K562 (cell line): Measurements from ENCODE around the gene EGLN1. TPM values are rescaled to one million over a fixed set of nuclear protein-coding genes. Genes with fewer than 3 reads are reported as not detected.

Experiments used
- ATAC-seq: fragments of 200-7000 bp; cut with Tn5 transposase; 3 replicates; pipeline ENCODE4 v1.9.1; 2020; ENCODE audit warnings: moderate library complexity
- BruUV-seq: library from RNA; stranded (reverse); fragments of 400-500 nt; replicated peaks from 2 replicates; lab custom pipeline; 2021; lab: Mats Ljungman, UMichigan
- CTCF ChIA-PET: fragments of 300-600 bp; formaldehyde crosslinking; extraction: SDS; loops from one replicate; lab custom pipeline; 2021; ENCODE audit warnings: low intra/inter-chr PET ratio; lab: Yijun Ruan, JAX
- POLR2A ChIA-PET: fragments of 300-600, 350-650 bp; sonication (Branson Sonifier 250); formaldehyde crosslinking; extraction: SDS; loops from one replicate; lab custom pipeline; 2021; ENCODE audit warnings: antibody characterized with exemption, inconsistent platforms; lab: Yijun Ruan, JAX
- DNase-seq, 4 experiments: peaks; one replicate each; pipeline versions ENCODE4 v3.0.0 to v3.0.0-alpha.2; 2011 to 2018; ENCODE audit warnings: low spot score in 3 of 4, mixed read lengths in 3 of 4; ENCODE audit errors: extremely low read depth in 1 of 4
- FAIRE-seq: peaks from 2 replicates; lab custom pipeline; 2011; peaks lifted over from hg19 to GRCh38; lab: Jason Lieb, UNC
- H2AFZ ChIP-seq: 2 replicates; pipeline ENCODE4 v1.6.0; 2011; ENCODE audit warnings: low read depth, low read length, control low read depth, inconsistent platforms
- H3K27ac ChIP-seq: fragments of 200-600 bp; 3 replicates; pipeline ENCODE4 v1.8.0; 2011; ENCODE audit warnings: low read depth, mild to moderate bottlenecking, control low read depth, inconsistent platforms, low read length, moderate library complexity, mixed read lengths; ENCODE audit errors: extremely low read depth
- H3K27me3 ChIP-seq, 2 experiments: fragments of 300-600 bp in 1 of 2; 2 replicates in 1 of 2; 3 replicates in 1 of 2; pipeline versions ENCODE4 v1.6.0 to v1.8.0; 2011; ENCODE audit warnings: inconsistent platforms in 2 of 2, low read length in 2 of 2, mild to moderate bottlenecking in 1 of 2, mixed read lengths in 1 of 2, moderate library complexity in 1 of 2; ENCODE audit not compliant: control insufficient read depth in 2 of 2, insufficient read depth in 2 of 2
- H3K36me3 ChIP-seq: fragments of 300-600 bp; 3 replicates; pipeline ENCODE4 v1.8.0; 2011; ENCODE audit warnings: mild to moderate bottlenecking, low read length, inconsistent platforms; ENCODE audit not compliant: control insufficient read depth, insufficient read depth
- H3K4me1 ChIP-seq, 2 experiments: fragments of 200-600 bp in 1 of 2; replicated peaks in 1 of 2; 2 replicates in 1 of 2; 3 replicates in 1 of 2; pipeline versions ENCODE4 v1.5.1 to v1.8.0; 2011; ENCODE audit warnings: inconsistent platforms in 2 of 2, low read length in 2 of 2, mild to moderate bottlenecking in 1 of 2, mixed read lengths in 1 of 2, moderate library complexity in 1 of 2; ENCODE audit not compliant: control insufficient read depth in 2 of 2, insufficient read depth in 2 of 2
- H3K4me2 ChIP-seq: 2 replicates; pipeline ENCODE4 v1.6.1; 2011; ENCODE audit warnings: low read length, control low read depth, inconsistent platforms, mixed read lengths; ENCODE audit not compliant: insufficient read depth
- H3K4me3 ChIP-seq: fragments of 200-600 bp; sonication (generic), shearing (Covaris generic); 2 replicates; pipeline ENCODE4 v1.5.1; 2016; ENCODE audit warnings: control low read depth, inconsistent platforms
- H3K79me2 ChIP-seq: fragments of 200-600 bp; 3 replicates; pipeline ENCODE4 v1.8.0; 2011; ENCODE audit warnings: low read length, inconsistent platforms; ENCODE audit not compliant: control insufficient read depth, insufficient read depth
- H3K9ac ChIP-seq, 2 experiments: 2 replicates each; pipeline versions ENCODE4 v1.6.0 to v1.6.1; 2011; ENCODE audit warnings: low read depth in 2 of 2, low read length in 2 of 2, control low read depth in 1 of 2, inconsistent platforms in 1 of 2, mild to moderate bottlenecking in 1 of 2, mixed read lengths in 1 of 2; ENCODE audit not compliant: insufficient read depth in 1 of 2
- H3K9me1 ChIP-seq: one replicate; pipeline ENCODE4 v1.6.0; 2011; ENCODE audit warnings: inconsistent platforms, mild to moderate bottlenecking, low read length, moderate library complexity; ENCODE audit not compliant: control insufficient read depth, insufficient read depth
- H3K9me3 ChIP-seq: replicated peaks from 2 replicates; pipeline ENCODE4 v1.5.1; 2011; ENCODE audit warnings: low read depth, low read length, inconsistent platforms; ENCODE audit not compliant: control insufficient read depth, insufficient read depth
- H4K20me1 ChIP-seq: replicated peaks from 2 replicates; pipeline ENCODE4 v1.6.1; 2011; ENCODE audit warnings: low read length, inconsistent platforms, mixed read lengths; ENCODE audit not compliant: control insufficient read depth, insufficient read depth
- CCNT2 ChIP-seq: IDR thresholded peaks from 2 replicates; pipeline ENCODE4 v1.6.1; 2011; ENCODE audit warnings: borderline replicate concordance, low read depth, mild to moderate bottlenecking, moderate library complexity, mixed read lengths, low read length; ENCODE audit not compliant: insufficient read length; ENCODE audit errors: extremely low read depth
- FOXK2 ChIP-seq, 2 experiments: fragments of 450-650 bp; IDR thresholded peaks in 1 of 2; conservative IDR thresholded peaks in 1 of 2; 2 replicates each; pipeline ENCODE4 v1.6.1; 2016; ENCODE audit warnings: low read depth in 2 of 2, mild to moderate bottlenecking in 1 of 2
- JUND ChIP-seq, 2 experiments: IDR thresholded peaks; 2 replicates in 1 of 2; 3 replicates in 1 of 2; pipeline ENCODE4 v1.6.1; 2011; ENCODE audit warnings: borderline replicate concordance in 2 of 2, low read depth in 2 of 2, low read length in 2 of 2, improper control_type of control experiment in 1 of 2, missing biosample characterization in 1 of 2, missing genetic modification characterization in 1 of 2, missing genetic modification reagents in 1 of 2
- PTBP1 ChIP-seq: fragments of 200-400 bp; formaldehyde crosslinking; IDR thresholded peaks from 2 replicates; pipeline ENCODE4 v1.6.1; 2017; ENCODE audit warnings: low read depth, low read length
- SMARCA5 ChIP-seq: fragments of 450-650 bp; IDR thresholded peaks from 2 replicates; pipeline ENCODE4 v1.6.1; 2016
- SMARCE1 ChIP-seq: fragments of 450-650 bp; IDR thresholded peaks from 2 replicates; pipeline ENCODE4 v1.7.1; 2016; ENCODE audit warnings: mild to moderate bottlenecking
- SNIP1 ChIP-seq: fragments of 450-650 bp; IDR thresholded peaks from 2 replicates; pipeline ENCODE4 v1.7.1; 2017; ENCODE audit warnings: low read depth, mild to moderate bottlenecking
- TSC22D4 ChIP-seq: fragments of 450-650 bp; IDR thresholded peaks from 2 replicates; pipeline ENCODE4 v1.6.1; 2016; ENCODE audit warnings: missing genetic modification characterization, missing biosample characterization, control low read depth
- ZFX ChIP-seq: sonication (generic); formaldehyde crosslinking; IDR thresholded peaks from 2 replicates; pipeline ENCODE4 v1.8.0; 2022; ENCODE audit warnings: mild to moderate bottlenecking, missing genetic modification reagents, moderate library complexity
- WGBS: fragments of 100-300 bp; shearing (Covaris generic); methylation state at CpG from one replicate; pipeline ENCODE4 v1.1.6; 2016; ENCODE audit warnings: low coverage, mixed read lengths; ENCODE audit not compliant: insufficient coverage; ENCODE audit errors: missing lambda C conversion rate; 5-methylcytosine and 5-hydroxymethylcytosine counted together
- in situ Hi-C: fragments of 300-500 bp; cut with MboI; formaldehyde crosslinking; loops from 4 replicates; pipeline ENCODE4 v1.15.0; 2018; ENCODE audit warnings: inconsistent platforms, mixed read lengths
- intact Hi-C: fragments of 100-400 bp; cut with micrococcal nuclease; formaldehyde crosslinking; loops from 2 replicates; pipeline ENCODE4 v1.14.2; 2022
- polyA plus RNA-seq, 8 experiments: library from polyadenylated mRNA; depleted of rRNA in 4 of 8; stranded (reverse) in 5 of 8; unstranded in 3 of 8; fragments of >200 nt; fragmentation: Nextera tagmentation in 2 of 8; fragmentation: Illumina TruSeq in 1 of 8; extraction: Ambion mirVana in 2 of 8; extraction: Trizol in 1 of 8; gene quantifications; 2 replicates each; pipeline versions ENCODE4 v1.2.1 to v1.2.3, GENCODE V29; 2011 to 2014; ENCODE audit warnings: inconsistent platforms in 1 of 8, missing spikeins in 1 of 8
- total RNA-seq, 7 experiments: library from RNA; depleted of rRNA in 6 of 7; stranded (reverse); fragments of >200 nt in 6 of 7; fragmentation: Illumina TruSeq in 2 of 7; extraction: Trizol in 2 of 7; gene quantifications; 2 replicates each; pipeline versions ENCODE4 v1.2.1 to v1.2.3, GENCODE V29; 2011 to 2021; ENCODE audit warnings: low replicate concordance in 1 of 7
- TF ChIP-seq, protein P1 (sequence below), 2 experiments: fragments of 450-650 bp; conservative IDR thresholded peaks; 2 replicates each; pipeline ENCODE4 v1.6.1; 2017; ENCODE audit warnings: mild to moderate bottlenecking in 2 of 2, moderate library complexity in 2 of 2
- TF ChIP-seq, protein P2 (sequence below), 2 experiments: fragments of 450-650 bp in 1 of 2; sonication (generic) in 1 of 2; formaldehyde crosslinking in 1 of 2; IDR thresholded peaks in 1 of 2; conservative IDR thresholded peaks in 1 of 2; 2 replicates each; pipeline versions ENCODE4 v1.6.1 to v1.8.1; 2016 to 2023; ENCODE audit warnings: mild to moderate bottlenecking in 2 of 2, moderate library complexity in 2 of 2, inconsistent platforms in 1 of 2, missing genetic modification reagents in 1 of 2
- TF ChIP-seq, protein P3 (sequence below): IDR thresholded peaks from 3 replicates; pipeline ENCODE4 v1.6.1; 2011; ENCODE audit warnings: borderline replicate concordance, mild to moderate bottlenecking; ENCODE audit not compliant: insufficient read length, insufficient read depth

Gene EGLN1
- total and polyA plus RNA-seq, 9 of the 15 experiments (the other 6 are each of a cell fraction or from before 2014, with no cell fraction given): 5.2 to 54.3 (median 24.6) TPM

DNA sequence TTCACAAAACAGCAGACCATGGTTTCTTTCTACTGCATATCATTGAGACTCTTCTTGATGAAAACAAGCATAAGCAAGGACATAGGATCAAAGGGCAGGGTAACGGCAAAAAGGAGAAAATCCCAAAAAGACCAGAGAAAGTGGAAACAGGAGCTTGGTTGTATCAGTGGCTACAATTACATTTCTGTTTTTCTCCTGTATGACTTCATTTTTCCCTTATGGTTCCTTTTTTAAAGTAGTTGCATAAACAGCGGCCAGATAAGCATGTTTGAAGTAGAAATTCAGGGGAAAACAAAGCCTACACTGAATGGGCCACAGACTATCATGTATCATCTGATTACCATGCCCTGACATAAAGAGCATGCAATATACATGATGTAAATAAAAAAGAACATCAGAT lies 4.6 kb downstream of the EGLN1 start:
- DNase-seq: no peak
- peaks cover 34 to 35% of the 10 kb centered on the region in 2 experiments for H3K4me1 ChIP-seq
- CTCF ChIA-PET: interaction anchor here (0.6 kb wide), 1 partner anchor 122 kb away, joined by 3 read pairs; no protein-coding TSS in a partner anchor
- peaks cover 32% of the 10 kb centered on the region for H4K20me1 ChIP-seq
- 19% methylated on average over 2 of the region's 2 CpGs for WGBS
- in situ Hi-C loops: no loop called here
- peak overlapping the region in 1 of 2 experiments; percentile 11; a peak in 2 of 4 replicates for H3K9ac ChIP-seq
- no peaks in the 10 kb centered on the region for H3K9me3 ChIP-seq
- H3K36me3 ChIP-seq: peaks cover 45% of the 10 kb centered on the region
- no peak overlapping the region for H2AFZ ChIP-seq
- no peaks in the 10 kb centered on the region for H3K27me3 ChIP-seq
- FAIRE-seq: no peak
- no peaks in the 10 kb centered on the region for H3K9me1 ChIP-seq
- BruUV-seq: no TSS peak
- no peak for ATAC-seq
- peak overlapping the region; percentile 62; the same call in 1 of the 2 replicates for H3K4me3 ChIP-seq
- H3K79me2 ChIP-seq: peaks cover 92% of the 10 kb centered on the region
- no peak for TF ChIP-seq PTBP1
- TF ChIP-seq, protein P1, sequence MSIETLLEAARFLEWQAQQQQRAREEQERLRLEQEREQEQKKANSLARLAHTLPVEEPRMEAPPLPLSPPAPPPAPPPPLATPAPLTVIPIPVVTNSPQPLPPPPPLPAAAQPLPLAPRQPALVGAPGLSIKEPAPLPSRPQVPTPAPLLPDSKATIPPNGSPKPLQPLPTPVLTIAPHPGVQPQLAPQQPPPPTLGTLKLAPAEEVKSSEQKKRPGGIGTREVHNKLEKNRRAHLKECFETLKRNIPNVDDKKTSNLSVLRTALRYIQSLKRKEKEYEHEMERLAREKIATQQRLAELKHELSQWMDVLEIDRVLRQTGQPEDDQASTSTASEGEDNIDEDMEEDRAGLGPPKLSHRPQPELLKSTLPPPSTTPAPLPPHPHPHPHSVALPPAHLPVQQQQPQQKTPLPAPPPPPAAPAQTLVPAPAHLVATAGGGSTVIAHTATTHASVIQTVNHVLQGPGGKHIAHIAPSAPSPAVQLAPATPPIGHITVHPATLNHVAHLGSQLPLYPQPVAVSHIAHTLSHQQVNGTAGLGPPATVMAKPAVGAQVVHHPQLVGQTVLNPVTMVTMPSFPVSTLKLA (conservative IDR thresholded peaks at IDR 0.05): 0 out of 4 replicates have a peak, but pooled peaks of 1 of the 2 experiments have one; percentile 22
- TF ChIP-seq TSC22D4 (tag): no peak
- TF ChIP-seq JUND (IDR thresholded peaks at IDR 0.05; ENCODE audit: borderline replicate concordance, low read depth, low read length): peak; percentile 12; the same call in 1 of the 2 replicates
- TF ChIP-seq JUND (tag; IDR thresholded peaks at IDR 0.05; ENCODE audit: borderline replicate concordance, low read depth, low read length): no peak
- 0 out of 2 replicates have a peak, but pooled peaks have one; percentile 26 for TF ChIP-seq SMARCE1
- no peak for TF ChIP-seq ZFX
- TF ChIP-seq, protein P2, sequence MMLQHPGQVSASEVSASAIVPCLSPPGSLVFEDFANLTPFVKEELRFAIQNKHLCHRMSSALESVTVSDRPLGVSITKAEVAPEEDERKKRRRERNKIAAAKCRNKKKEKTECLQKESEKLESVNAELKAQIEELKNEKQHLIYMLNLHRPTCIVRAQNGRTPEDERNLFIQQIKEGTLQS (IDR thresholded peaks at IDR 0.05): 0 out of 2 replicates have a peak, but pooled peaks have one; percentile 23
- TF ChIP-seq, protein P2 (CRISPR knock-in tag; conservative IDR thresholded peaks at IDR 0.05): no peak
- peak; percentile 15 for TF ChIP-seq CCNT2
- 0 out of 4 replicates have a peak, but pooled peaks of 1 of the 2 experiments have one; percentile 21 for TF ChIP-seq FOXK2 (conservative IDR thresholded peaks at IDR 0.05 in 1 of 2, IDR thresholded peaks at IDR 0.05 in 1 of 2; ENCODE audit: low read depth in 2 of 2)
- 0 out of 2 replicates have a peak, but pooled peaks have one; percentile 37 for TF ChIP-seq SNIP1
- TF ChIP-seq, protein P3, sequence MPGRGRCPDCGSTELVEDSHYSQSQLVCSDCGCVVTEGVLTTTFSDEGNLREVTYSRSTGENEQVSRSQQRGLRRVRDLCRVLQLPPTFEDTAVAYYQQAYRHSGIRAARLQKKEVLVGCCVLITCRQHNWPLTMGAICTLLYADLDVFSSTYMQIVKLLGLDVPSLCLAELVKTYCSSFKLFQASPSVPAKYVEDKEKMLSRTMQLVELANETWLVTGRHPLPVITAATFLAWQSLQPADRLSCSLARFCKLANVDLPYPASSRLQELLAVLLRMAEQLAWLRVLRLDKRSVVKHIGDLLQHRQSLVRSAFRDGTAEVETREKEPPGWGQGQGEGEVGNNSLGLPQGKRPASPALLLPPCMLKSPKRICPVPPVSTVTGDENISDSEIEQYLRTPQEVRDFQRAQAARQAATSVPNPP: no peak
- TF ChIP-seq SMARCA5: 0 out of 2 replicates have a peak, but pooled peaks have one; percentile 12
- H3K4me2 ChIP-seq: peak overlapping the region; percentile 93
- POLR2A ChIA-PET: interaction anchor here (0.6 to 1.1 kb wide), 4 partner anchors 9 to 98 kb away, joined by 3 to 4 read pairs (median 3); no protein-coding TSS in a partner anchor
- intact Hi-C loops: no loop called here
- H3K27ac ChIP-seq: no peak overlapping the region
